ENCODE measurements around the gene NRXN2.

NRXN2 gene

DNA sequence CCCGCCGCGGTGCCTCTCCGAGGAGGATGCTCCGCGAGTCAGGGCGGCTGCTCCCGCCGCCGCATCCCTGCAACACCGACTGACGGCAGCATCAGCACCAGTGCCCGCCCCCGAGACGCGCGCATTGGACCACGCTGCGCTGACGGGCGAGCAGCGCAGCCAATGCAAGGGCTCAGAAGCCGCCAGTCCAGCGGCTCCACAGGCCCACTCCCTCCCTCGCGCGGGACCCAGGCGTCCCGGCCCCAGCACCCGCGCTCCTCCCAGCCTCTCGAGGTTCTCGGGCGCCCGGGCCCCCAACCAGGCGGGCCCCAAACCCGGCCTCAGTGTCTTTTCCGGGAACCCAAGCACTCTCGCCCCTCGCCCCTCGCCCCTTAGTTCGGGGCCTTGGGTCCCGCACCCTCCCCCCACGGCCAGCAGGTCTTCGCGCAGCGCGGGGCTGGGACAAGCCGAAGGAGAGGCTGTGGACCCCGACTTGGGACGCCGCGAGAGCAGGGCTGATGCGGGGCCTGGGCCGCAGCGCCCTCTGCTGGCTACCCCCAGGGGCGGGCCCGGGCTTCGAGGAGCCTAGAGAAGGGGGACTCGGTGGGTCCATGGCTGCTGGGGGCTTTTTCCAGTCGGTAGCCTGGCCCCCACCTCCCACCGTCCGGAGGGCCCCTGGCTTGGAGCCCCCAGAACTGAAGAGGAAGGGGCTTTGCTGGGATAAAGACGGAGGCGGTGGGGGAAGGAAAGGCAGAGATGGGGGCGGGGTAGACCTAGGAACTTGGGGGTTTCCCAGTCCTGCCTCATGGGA lies at the start of gene NRXN2:
NRXN2 (minus strand) TSS at position 81 of the 790 bp plus-strand sequence. CDS start 9,498 bp downstream, outside the sequence.
- DNase-seq (ENCODE audit: low read depth, low spot score), result peak; percentile 95

DNA sequence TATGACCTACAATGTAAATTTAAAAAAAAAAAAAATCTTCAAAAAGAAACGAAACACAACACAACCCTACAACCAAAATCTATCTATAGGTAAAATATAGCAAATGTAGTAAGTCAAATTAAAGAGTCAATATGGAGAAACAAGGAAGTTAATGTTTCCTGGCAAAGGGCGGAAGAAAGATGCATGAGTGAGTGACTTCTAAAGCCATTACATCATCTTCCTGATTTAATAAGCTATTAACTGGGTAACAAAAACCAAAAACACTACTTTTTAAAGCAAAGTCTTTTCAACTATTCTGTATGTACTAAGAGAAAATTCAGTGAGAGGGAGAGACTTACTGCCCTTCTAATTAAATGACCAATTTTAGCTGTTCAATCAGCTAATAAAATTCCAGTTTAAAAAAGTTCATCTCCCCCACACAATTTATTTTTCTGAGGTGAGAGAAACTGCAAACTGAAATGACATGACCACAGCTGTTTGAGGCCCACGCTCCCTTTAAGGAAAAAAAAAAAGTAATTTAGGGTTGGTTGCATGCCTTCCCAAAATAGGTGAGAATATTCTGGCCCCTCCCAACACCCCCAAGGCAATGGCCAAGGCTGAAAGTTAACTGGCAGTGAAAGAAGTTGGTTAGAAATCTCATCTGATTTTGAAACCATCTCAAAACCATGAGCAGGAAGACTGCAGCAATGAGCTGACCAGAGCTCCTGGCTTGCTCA lies 49.5 kb upstream of the NRXN2 start:
- no peak for DNase-seq (ENCODE audit: low read depth, low spot score)

DNA sequence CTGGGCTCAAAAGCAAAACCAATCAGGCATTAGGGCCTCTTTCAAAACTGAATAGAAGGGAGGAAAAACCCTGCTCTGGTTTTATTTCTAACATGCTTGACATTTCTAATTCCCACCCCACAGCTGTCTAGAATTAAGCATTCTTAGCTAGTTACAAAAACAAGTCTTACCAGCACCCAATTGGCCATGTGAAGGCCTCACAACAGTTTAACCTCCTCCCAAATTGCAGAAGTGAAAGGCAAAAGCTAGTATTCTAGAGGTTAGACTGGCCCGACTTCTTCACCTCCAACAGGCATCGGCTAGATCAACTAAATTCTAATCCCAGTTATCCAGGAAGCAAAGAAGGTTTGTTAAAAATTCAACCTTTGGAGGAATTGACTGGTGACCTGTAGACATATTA lies 48.9 kb upstream of the NRXN2 start:
- DNase-seq (ENCODE audit: low read depth, low spot score), result no peak

DNA sequence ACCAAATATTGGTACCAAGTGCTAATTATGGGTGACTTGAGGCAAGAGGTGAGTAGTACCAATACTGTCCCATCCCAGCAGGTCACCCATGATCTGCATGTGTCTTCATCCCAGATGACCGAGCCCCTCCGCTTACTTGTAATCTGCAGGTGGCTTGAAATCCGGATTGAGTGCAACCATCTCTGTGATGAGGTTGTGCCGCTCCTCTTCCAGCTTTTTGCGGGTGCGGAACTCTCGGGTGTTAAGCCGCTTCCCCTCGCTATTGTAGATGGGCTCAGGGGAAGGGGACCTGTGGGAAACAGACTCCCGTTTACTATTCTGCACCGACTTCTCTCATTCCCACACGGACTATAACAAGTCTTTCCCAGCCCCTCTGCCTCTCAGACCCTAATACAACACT lies 47.1 kb upstream of the NRXN2 start:
- no peak for DNase-seq (ENCODE audit: low read depth, low spot score)

DNA sequence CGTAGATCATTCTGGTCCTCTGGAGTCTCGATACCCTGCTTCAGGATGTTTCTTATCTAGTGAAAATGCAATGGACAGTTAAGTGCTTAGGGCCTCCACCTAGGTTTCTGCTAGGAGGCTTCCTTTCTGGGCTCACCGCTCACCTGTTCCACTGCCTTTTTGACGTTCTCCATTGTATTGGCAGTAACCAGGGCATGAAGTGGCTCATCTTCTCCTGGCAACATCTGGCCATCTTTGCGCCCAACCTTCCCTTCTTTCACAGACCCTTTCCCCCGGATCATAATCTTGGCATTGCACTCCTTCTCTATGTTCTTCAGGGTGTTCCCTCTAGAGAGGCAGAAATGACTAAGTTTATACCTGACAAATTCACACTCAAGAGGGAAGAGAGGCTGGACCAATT lies 46.3 kb upstream of the NRXN2 start:
- DNase-seq (ENCODE audit: low read depth, low spot score), result no peak

DNA sequence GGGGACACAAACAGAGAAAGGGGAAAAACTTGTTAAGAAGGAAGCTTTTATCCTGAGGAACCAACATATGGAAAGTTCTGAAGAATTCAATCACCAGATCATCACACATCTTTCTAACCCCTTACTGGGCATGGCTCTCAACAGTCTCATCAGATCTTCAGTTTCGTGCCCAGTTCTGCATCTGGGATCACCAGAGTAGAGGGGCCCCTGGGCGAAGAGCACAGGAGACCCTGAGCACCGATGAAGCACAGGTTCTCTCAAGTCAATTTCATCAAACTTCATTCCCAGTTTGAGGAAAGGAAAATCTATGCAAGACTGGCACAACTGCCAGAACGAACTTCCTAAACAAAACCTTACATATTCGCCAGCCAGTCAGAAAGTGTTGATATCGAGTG lies 45.3 kb upstream of the NRXN2 start:
- DNase-seq (ENCODE audit: low read depth, low spot score), result no peak

DNA sequence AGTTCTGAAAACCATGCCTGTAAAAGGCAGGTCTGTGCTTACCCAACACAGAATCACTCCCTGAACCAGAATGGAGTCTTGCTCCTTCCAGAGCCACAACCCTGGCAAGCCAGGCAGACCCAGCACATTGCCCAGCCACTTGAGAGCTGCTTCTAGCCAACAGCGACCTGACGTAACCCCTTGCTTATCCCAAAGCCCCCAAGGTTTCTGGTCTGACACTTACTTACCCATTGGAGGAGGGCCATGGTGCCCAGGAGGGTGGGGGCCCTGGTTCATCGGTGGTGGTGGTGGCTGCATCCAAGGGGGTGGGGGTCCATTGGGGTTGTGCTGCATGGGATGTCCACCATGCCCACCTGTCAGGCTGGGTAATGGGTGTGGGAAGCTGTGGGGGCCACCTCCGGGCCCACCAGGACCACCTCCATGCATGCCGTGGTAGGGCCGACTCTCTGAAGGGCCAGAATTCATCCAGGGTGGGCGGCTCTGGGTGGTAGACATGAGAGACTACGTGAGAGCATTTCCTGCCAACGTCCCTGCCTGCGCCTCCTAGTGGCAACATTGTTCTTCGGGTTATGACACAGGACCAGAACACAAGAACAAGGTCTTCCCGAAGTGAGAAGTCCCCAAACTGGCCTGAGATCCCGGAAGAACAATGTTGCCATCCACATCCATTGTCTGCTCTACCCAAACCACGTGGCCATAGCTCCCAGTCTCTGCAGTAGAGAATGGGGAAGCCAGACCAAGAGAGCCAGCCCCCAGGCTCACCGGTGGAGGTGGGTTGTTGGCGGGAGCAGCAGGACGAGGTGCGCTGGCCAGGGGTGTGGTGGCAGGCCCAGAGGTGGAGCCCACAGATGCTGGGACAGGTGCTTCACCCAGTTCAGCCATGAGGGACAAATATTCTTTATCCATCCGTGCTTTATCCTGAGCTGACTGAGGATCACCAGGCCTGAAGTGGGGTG lies 44.6 kb upstream of the NRXN2 start:
- DNase-seq (ENCODE audit: low read depth, low spot score), result peak; percentile 79

DNA sequence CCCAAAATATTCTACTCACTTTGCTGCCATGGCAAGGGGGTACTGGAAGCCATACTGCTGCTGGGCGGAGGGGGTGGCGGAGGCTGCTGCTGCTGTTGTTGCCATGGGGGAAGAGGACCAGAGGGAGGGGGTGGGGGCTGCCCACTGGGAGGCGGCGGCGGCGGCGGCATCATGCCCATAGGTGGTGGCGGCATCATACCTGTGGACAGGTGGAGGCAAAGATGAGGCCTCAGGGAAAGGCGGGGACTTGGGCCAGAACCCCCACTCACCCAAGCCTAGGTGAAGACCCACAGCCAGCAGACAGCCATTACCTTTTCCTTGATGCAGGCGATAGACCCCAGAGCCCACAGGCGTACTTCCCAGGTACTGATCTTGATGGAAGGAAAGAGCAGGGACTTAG lies 43.9 kb upstream of the NRXN2 start:
- DNase-seq (ENCODE audit: low read depth, low spot score), result no peak

DNA sequence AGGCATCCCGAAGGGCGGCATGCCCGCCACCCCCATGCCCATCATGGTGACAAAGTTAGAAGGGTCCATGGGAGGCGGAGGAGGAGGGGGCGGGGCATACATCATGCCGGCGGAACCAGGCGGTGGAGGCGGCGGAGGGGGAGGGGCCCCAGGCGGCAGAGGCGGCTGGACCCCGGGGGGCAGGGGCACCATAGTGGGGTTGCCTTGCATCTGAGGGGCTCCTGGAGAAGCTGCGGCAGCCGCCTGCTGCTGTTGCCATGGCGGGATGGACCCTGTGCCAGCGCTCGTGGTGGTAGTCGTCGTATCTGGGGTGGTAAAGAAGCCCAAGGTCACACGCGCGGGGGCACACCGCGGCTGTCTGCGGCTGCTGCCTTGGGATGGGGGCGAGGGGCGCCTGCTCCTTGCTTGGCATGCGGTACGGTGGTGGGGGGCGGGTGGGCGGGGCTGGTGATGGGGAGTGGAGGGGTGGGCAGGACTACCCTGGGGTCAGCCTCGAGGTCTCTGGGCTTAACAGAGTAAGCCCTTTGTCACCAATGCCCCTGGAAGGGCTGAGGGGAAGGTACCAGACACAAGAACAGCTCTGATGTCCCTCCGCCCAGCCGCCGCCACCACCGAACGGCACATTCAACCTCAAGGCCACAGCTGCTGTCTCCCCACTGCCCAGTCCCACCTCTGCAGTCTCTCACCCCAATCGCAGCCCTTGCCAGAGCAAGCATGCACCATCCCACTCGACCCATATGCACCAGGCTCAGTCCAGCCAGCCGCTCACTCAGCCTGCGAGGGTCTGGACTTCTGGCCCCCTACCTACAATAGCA lies 43.1 kb upstream of the NRXN2 start:
- no peak for DNase-seq (ENCODE audit: low read depth, low spot score)

DNA sequence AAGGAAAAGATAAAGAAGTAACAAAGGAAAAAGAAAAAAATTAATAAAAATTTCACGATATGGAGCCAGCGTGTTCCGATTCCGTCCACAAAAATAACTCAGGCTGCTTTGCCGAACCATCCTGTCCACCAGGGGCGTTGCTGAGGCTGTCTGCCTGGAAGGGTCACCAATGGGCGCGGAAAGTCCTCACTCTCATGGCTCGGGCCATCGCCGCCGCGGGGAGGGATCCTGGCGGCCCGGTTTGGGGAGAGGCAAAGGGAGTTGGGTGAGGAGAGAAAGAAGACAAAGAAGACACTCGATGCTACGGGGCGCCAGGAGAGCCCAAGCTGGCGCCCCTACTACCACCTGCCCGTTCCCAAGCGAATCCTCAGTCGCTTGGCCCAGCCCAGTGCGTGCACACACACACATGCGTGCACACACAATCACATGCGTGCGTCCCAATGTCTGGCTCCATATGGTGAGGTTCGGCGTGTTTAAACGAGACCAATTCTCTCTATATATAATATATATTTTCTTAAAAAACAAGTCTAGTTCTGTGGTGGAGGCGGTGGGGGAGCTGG lies 42.4 kb upstream of the NRXN2 start:
- DNase-seq (ENCODE audit: low read depth, low spot score), result no peak

DNA sequence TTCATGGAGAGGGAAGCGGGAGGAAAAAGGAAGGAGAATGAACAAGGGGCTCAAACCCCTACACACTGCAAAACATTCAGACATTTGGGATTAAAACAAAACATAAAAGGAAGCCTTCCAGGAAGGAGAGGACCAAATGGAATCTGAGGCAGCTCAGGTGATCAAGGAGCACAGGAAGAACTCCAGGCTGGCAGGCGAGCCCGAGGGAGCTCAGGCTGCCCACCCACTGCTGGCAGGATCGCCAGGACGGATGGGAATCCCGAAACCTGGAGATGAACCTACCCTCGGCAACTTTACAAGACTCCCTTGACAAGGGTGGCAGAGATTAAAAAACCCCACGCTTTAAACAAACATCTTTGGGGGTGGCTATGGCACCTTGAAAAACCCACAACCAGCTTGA lies 41.8 kb upstream of the NRXN2 start:
- DNase-seq (ENCODE audit: low read depth, low spot score), result no peak

DNA sequence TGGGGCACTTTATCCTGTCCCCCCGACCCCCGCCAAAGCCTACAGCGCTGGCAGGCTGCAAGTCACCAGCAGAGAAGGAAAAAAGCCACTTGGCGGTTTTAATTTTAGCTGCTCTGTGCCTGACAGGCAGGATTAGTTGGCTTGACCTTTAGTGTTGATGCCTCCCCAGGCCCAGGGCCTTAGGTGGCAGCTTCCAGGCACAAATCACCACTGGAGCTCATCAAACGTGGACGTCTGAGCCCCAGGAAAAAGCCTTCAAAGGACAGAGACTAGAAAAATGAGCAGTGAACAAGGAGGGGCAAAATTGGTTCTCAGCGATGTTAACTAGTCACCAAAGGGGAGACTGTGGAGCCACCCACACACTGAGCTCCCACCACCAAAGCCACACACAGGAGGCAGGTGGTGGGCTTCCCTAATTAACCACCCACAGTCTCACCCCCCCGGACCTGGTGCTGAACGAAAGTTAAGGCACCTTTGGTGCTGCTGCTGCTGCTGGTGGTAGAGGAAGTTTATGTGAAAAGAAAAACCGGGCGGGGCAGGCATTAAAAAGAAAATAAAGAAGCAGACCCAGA lies 41.1 kb upstream of the NRXN2 start:
- DNase-seq (ENCODE audit: low read depth, low spot score), result no peak

DNA sequence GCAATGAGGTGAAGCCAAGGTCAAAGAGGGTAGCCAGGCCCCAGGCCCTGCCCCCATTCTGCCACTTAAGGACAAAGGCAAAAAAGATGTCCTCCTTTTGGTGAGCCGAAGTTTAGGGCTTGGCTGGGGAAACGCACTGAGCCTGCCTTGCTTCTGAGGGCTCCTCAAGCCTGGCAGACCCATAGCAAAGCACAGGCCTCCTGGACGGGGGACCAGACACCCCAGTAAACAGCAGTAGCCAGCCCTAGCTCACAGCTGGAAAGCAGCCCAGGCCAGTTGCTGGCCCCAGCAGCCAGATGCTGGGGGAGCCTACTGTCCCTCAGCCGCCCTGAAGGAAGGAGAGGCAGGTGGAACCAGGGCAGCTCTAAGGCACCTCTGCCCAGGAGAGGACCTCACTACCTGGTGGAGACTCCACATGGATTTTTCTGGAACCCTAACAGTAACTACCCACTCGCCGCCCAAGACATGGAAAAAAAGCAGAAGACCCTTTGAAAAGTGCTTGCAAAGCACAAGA lies 40.6 kb upstream of the NRXN2 start:
- DNase-seq (ENCODE audit: low read depth, low spot score), result no peak

DNA sequence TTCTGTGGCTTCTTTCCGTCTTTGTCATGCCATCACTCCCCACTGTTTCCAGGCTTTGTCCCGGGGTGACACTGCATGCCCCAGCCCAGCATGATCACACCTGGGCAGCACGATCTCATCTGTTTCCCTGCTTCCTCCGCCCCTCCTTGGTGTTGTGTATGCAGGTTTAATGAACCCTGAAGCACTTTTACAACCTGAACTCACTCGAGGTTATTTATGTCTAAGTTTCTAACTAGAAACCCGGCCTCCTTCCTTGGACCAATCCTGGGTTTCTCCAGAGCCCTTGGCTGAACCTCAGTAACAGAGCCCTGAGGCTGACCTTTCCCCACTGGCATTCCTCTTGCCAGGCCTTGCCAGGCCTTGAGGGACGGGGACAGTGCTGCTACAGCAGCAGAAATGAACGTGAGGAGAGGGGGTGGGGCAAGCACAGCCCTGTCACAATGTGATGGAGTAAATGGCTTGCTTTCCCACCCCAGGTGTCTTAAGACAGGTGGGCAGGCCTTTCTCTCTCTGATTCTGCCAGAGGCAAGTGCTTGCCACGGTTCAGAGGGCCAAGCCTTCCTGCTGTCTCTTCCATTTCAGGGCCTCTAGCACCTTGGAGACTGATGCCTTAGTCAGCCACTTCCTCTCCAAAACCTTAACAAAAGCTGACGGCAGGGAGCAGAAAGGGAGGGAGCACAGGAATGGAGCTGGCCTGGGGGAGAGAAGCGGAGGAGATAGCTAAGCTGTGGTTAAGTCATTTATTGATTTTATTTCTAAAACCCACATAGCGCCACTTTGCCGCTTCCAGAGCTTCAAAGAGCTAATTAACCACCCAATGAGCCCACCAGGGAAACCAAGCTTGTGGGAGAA lies 39.9 kb upstream of the NRXN2 start:
- DNase-seq (ENCODE audit: low read depth, low spot score), result peak; percentile 84

DNA sequence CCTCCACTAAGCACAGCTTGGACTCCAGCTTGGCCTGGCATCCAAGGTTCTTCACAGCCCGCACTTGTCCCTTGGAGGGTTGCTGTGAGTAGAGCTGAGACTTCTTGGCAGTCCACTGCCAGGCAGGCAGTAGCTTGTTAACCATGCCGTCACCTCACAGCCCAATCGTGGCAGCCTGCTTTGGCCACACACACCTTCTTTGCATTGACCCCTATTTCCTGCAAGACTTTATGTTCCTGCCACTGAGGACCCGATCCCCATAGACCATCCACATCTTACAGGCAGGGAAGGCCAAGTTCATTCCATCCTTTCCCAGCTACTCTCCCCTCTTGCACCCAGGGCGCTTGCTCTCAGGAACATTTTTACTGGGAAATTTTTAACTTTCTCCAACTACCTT lies 39.3 kb upstream of the NRXN2 start:
- DNase-seq (ENCODE audit: low read depth, low spot score), result no peak

DNA sequence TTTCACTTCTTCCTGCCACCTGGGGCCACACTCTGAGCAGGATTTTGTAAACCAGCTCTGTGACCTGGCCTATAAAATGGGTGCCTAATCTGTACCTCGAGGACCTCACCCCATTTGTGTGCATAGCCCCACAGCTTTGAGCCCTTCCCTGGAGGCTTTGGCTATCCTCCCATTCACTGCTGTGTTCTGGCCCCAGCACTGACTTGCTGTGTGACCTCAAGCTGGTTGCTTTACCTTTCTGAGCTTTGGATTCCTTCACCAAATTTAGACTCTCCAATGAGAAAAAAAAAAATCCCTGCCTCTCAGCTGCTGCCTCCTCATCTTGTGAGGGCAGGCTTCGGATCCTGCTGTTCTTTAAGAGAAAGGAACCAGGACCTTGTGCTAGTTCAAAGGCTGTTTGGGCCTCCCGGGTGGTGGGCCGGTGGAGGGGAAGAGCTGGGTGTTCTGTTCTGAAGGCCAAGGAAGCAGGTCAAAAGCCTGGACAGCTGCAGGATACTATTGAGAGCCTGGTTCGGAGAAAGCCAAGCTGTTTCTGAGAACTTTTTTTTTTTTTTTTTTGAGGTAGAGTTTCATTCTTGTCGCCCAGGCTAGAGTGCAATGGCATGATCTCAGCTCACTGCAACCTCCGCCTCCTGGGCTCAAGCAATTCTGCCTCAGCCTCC lies 37.9 kb upstream of the NRXN2 start:
- DNase-seq (ENCODE audit: low read depth, low spot score), result no peak

DNA sequence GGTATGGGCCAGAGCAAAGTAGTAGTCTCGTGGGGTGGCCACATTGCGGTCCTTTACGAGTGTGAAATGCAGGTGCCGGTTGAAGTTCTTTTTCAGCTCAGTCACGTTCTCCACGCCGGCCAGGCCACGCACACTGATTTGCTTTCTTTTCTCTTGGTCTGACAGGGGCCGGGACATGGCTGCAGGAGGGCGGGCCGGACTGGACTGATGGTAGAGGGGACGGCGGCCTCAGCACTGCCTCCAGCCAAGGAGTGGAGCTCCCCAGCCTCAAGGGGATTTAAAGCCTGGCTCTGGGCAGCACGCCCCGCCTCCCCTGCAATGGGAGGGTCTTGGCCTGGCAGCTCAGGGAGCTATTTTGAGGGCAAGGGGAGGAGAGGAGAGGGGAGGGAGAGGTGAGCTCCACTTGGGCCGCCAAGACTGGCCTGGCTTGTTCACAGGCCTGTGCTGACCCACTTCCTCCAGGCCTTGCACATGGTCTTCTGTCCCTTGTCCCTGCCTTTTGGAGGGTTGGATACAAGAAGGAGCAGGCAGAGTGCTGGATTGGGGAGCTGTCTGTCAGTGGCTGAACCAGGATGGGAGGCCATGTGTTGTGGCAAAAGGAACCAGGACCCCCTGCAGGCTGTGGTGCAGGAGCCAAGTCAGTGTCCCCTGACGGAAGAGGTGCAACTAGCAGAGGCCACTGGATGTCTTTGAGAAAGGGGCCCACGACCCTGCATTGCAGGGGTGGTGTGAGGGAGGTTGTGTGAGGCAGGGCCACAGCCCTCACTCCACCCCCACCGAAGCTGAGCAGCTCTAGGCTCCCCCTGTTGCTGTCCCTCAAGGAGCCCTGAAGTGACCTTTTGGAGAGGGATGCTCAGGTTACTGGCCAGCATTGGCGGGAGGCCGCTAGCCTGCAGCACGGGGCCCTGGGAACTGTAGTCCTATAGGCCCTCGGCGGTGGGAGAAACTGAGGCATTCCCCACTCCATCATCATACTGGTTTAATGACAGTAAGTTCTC lies 37.0 kb upstream of the NRXN2 start, which contains the start of gene PYGM:
PYGM (minus strand) TSS at position 253 of the 998 bp plus-strand sequence; CDS start at position 177, 76 bp downstream.
- peak; percentile 68 for DNase-seq (ENCODE audit: low read depth, low spot score)

Data from astrocyte of the hippocampus (primary cell).